CD14-positive monocyte (primary cell): ENCODE data around the gene TENT4B. TPM values are rescaled to one million over a fixed set of nuclear protein-coding genes. Genes with fewer than 3 reads are reported as not detected.

Source experiments
- DNase-seq, 3 donors: peaks; one replicate each; pipeline ENCODE4 v3.0.0-alpha.2; 2011 to 2022
- H2AFZ ChIP-seq: 2 replicates; pipeline ENCODE4 v1.6.0; 2012; ENCODE audit warnings: mild to moderate bottlenecking, low read depth, low read length, inconsistent platforms; ENCODE audit not compliant: insufficient read depth, poor library complexity, severe bottlenecking
- H3K27ac ChIP-seq, 2 donors: 1 replicate in 1 of 2; 2 replicates in 1 of 2; pipeline ENCODE4 v1.5.1; 2012 to 2013; ENCODE audit warnings: low read length in 2 of 2, control low read depth in 1 of 2, inconsistent platforms in 1 of 2, low read depth in 1 of 2, mild to moderate bottlenecking in 1 of 2
- H3K27me3 ChIP-seq, 2 donors: one replicate each; pipeline versions ENCODE4 v1.6.0 to v1.6.1; 2011 to 2013; ENCODE audit warnings: low read length in 2 of 2; ENCODE audit not compliant: control insufficient read depth in 2 of 2, insufficient read depth in 2 of 2
- H3K36me3 ChIP-seq, 2 donors: replicated peaks in 1 of 2; 1 replicate in 1 of 2; 2 replicates in 1 of 2; pipeline versions ENCODE4 v1.5.1 to v1.6.1; 2012 to 2013; ENCODE audit warnings: low read length in 2 of 2, control low read depth in 1 of 2, inconsistent platforms in 1 of 2, mild to moderate bottlenecking in 1 of 2; ENCODE audit not compliant: insufficient read depth in 2 of 2, control insufficient read depth in 1 of 2
- H3K4me1 ChIP-seq, 2 donors: 1 replicate in 1 of 2; 2 replicates in 1 of 2; pipeline versions ENCODE4 v1.5.1 to v1.6.1; 2012 to 2013; ENCODE audit warnings: low read length in 2 of 2, control low read depth in 1 of 2, inconsistent platforms in 1 of 2, mild to moderate bottlenecking in 1 of 2, moderate library complexity in 1 of 2; ENCODE audit not compliant: insufficient read depth in 2 of 2, control insufficient read depth in 1 of 2
- H3K4me2 ChIP-seq: replicated peaks from 2 replicates; pipeline ENCODE3; 2012; ENCODE audit warnings: low read length, moderate library complexity, mild to moderate bottlenecking; ENCODE audit not compliant: poor library complexity, severe bottlenecking; ENCODE audit errors: extremely low read depth
- H3K4me3 ChIP-seq, 3 experiments: fragments of 200-600 bp in 1 of 3; sonication (generic) in 1 of 3; replicated peaks in 1 of 3; 1 replicate in 2 of 3; 2 replicates in 1 of 3; pipeline ENCODE4 v1.5.1; 2011 to 2013; ENCODE audit warnings: low read length in 3 of 3, mild to moderate bottlenecking in 3 of 3, control low read depth in 2 of 3, low read depth in 2 of 3, inconsistent platforms in 1 of 3, moderate library complexity in 1 of 3
- H3K79me2 ChIP-seq: 2 replicates; pipeline ENCODE4 v1.6.0; 2012; ENCODE audit warnings: mild to moderate bottlenecking, control low read depth, inconsistent platforms, low read length, moderate library complexity; ENCODE audit not compliant: insufficient read depth
- H3K9ac ChIP-seq: 2 replicates; pipeline ENCODE4 v1.6.0; 2017; ENCODE audit warnings: low read length, mild to moderate bottlenecking; ENCODE audit not compliant: insufficient read depth, poor library complexity, severe bottlenecking
- H3K9me3 ChIP-seq, 2 donors: replicated peaks in 1 of 2; 1 replicate in 1 of 2; 2 replicates in 1 of 2; pipeline versions ENCODE4 v1.5.1 to v1.6.1; 2012 to 2013; ENCODE audit warnings: low read length in 2 of 2, control low read depth in 1 of 2; ENCODE audit not compliant: control insufficient read depth in 1 of 2, insufficient read depth in 1 of 2
- H4K20me1 ChIP-seq: 2 replicates; pipeline ENCODE4 v1.6.0; 2012; ENCODE audit warnings: mild to moderate bottlenecking, low read length, control low read depth, moderate library complexity; ENCODE audit not compliant: insufficient read depth
- H3K27ac Mint-ChIP-seq, 7 donors: one replicate each; pipeline ENCODE4 v1.8.0; 2020; ENCODE audit warnings: mild to moderate bottlenecking in 7 of 7, mixed read lengths in 7 of 7, moderate library complexity in 6 of 7, inconsistent platforms in 2 of 7
- H3K27me3 Mint-ChIP-seq, 3 donors: one replicate each; pipeline ENCODE4 v1.8.0; 2021 to 2022; ENCODE audit warnings: low read depth in 3 of 3, mild to moderate bottlenecking in 3 of 3, mixed read lengths in 3 of 3, moderate library complexity in 3 of 3, inconsistent platforms in 1 of 3
- H3K36me3 Mint-ChIP-seq, 2 donors: one replicate each; pipeline ENCODE4 v1.8.0; 2020; ENCODE audit warnings: mixed read lengths in 2 of 2, inconsistent platforms in 1 of 2, mild to moderate bottlenecking in 1 of 2
- H3K4me1 Mint-ChIP-seq: one replicate; pipeline ENCODE4 v1.8.0; 2020; ENCODE audit warnings: mild to moderate bottlenecking, mixed read lengths
- H3K4me3 Mint-ChIP-seq, 2 donors: one replicate each; pipeline ENCODE4 v1.8.0; 2020; ENCODE audit warnings: mild to moderate bottlenecking in 2 of 2, mixed read lengths in 2 of 2, moderate library complexity in 1 of 2
- H3K9me3 Mint-ChIP-seq, 7 donors: one replicate each; pipeline ENCODE4 v1.8.0; 2020 to 2022; ENCODE audit warnings: mixed read lengths in 7 of 7, mild to moderate bottlenecking in 6 of 7, moderate library complexity in 6 of 7, inconsistent platforms in 2 of 7
- WGBS: methylation state at CpG from one replicate; pipeline ENCODE4 v1.1.5; 2013; ENCODE audit warnings: missing lambda C conversion rate; ENCODE audit not compliant: insufficient coverage; 5-methylcytosine and 5-hydroxymethylcytosine counted together
- intact Hi-C, 2 donors: fragments of 100-400 bp; cut with micrococcal nuclease; formaldehyde crosslinking; loops; one replicate each; pipeline versions ENCODE4 v1.15.0 to v1.15.1; 2023
- polyA plus RNA-seq, 3 donors: library from polyadenylated mRNA; depleted of rRNA in 1 of 3; unstranded in 2 of 3; stranded (reverse) in 1 of 3; fragments of 300-500 nt in 2 of 3; fragments of >200 nt in 1 of 3; fragmentation: Illumina TruSeq in 2 of 3; gene quantifications; 1 replicate in 2 of 3; 2 replicates in 1 of 3; pipeline ENCODE4 v1.2.3, GENCODE V29; 2012 to 2021
- TF ChIP-seq, protein P1 (sequence below): fragments of 200-600 bp; IDR thresholded peaks from one replicate; pipeline ENCODE4 v1.8.0; 2022; ENCODE audit warnings: antibody characterized with exemption, mild to moderate bottlenecking

TENT4B gene
- polyA plus RNA-seq, 3 donors: 1.4 to 9.0 (median 1.7) TPM

DNA sequence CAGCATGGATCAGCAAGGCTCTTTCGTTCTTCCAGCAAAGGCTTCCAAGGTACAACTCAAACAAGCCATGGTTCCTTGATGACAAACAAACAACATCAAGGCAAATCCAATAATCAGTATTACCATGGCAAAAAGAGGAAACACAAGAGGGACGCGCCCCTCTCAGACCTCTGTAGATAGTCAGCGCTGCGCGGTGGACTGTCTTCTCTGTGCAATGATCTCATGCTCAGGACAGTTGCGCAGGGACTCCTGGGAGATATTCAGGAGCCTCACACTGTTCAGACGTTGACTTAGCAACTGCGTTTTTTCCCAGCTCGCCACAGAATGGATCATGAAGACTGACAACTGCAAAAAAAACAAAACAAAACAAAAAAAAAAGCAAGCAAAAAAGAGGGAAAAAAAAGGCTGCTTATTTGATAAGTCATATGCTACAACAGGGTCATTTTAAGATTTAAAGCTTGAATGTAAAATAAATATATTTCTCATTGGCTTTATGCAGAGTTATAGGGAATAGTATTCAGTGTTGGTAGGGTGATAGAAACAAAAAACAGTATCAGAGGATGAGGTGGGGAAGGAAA lies 76.1 kb downstream of the TENT4B start:
- H3K27ac ChIP-seq: no peak overlapping the region
- TF ChIP-seq, protein P1, sequence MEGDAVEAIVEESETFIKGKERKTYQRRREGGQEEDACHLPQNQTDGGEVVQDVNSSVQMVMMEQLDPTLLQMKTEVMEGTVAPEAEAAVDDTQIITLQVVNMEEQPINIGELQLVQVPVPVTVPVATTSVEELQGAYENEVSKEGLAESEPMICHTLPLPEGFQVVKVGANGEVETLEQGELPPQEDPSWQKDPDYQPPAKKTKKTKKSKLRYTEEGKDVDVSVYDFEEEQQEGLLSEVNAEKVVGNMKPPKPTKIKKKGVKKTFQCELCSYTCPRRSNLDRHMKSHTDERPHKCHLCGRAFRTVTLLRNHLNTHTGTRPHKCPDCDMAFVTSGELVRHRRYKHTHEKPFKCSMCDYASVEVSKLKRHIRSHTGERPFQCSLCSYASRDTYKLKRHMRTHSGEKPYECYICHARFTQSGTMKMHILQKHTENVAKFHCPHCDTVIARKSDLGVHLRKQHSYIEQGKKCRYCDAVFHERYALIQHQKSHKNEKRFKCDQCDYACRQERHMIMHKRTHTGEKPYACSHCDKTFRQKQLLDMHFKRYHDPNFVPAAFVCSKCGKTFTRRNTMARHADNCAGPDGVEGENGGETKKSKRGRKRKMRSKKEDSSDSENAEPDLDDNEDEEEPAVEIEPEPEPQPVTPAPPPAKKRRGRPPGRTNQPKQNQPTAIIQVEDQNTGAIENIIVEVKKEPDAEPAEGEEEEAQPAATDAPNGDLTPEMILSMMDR: no peak

DNA sequence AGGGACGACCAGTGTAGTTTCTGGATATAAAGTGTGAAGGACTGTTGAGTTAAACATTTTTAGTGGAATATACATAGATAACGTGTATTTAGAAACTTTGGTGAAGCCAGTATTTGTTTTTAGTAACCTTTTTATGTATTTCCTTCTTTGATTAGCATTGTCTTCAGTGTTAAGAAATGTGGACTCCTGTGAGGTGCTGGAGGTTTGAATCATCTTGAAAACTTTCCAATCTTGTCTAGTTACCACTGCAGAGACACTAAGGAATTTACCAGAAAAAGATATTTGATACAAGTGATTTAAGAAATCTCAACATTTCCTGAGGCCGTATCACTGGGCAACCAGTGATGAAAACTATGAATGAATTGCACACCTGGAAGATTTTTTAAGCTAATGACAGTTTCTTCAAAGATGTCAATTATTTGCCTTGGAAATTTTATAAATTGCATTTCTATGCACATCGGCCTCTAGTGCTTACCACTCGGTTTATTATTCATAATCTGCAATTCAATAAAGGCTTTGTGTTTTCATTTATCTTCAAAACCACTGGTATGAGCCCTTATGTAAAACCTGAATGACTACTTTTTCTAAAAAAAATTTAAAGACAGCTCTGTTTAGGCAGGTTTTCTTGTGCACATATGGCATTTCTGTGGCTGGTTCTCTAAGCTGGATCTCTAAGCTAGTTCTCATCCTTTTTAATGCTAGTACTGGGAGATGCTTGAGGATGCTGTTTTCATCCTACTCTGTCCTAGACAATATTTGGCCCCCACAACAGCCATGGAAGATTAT lies 81.9 kb downstream of the TENT4B start:
- Histone ChIP-seq H3K36me3 (peaks cover 9 to 22% of the 10 kb centered on the region in 2 donors), H3K9me3 (no peaks in the 10 kb centered on the region), H3K27ac (no peak overlapping the region), H3K9ac (no peak overlapping the region), H3K4me3 (no peak overlapping the region), H3K4me1 (no peaks in the 10 kb centered on the region), H4K20me1 (no peaks in the 10 kb centered on the region), H3K79me2 (no peaks in the 10 kb centered on the region), H2AFZ (no peak overlapping the region), H3K27me3 (no peaks in the 10 kb centered on the region), H3K4me2 (no peak overlapping the region)
- TF ChIP-seq, protein P1: no peak
- Mint-ChIP-seq H3K4me1 (no peaks in the 10 kb centered on the region), H3K27ac (no peak overlapping the region), H3K4me3 (no peak overlapping the region), H3K9me3 (peaks cover 0 to 1% (median 0%) of the 10 kb centered on the region in 7 donors), H3K36me3 (peaks cover 13 to 18% of the 10 kb centered on the region in 2 donors), H3K27me3 (peaks cover 0 to 4% (median 0%) of the 10 kb centered on the region in 3 donors)
- DNase-seq: no peak
- WGBS: no CpG with 5 or more reads among the region's 5 CpGs
- intact Hi-C loops: no loop called here

More for the DNA sequence above, 76.1 kb downstream of the TENT4B start:
- 90% methylated on average over 7 of the region's 10 CpGs for whole genome bisulfite sequencing
- Histone ChIP-seq H3K9me3 (no peaks in the 10 kb centered on the region), H3K4me3 (no peak overlapping the region), H3K4me1 (no peaks in the 10 kb centered on the region), H2AFZ (no peak overlapping the region), H3K9ac (no peak overlapping the region), H3K79me2 (no peaks in the 10 kb centered on the region), H3K27me3 (no peaks in the 10 kb centered on the region), H3K4me2 (no peak overlapping the region), H3K36me3 (peaks cover 54 to 79% of the 10 kb centered on the region in 2 donors), H4K20me1 (no peaks in the 10 kb centered on the region)
- Mint-ChIP-seq H3K27ac (no peak overlapping the region), H3K27me3 (peaks cover 0 to 1% (median 0%) of the 10 kb centered on the region in 3 donors), H3K4me1 (no peaks in the 10 kb centered on the region), H3K9me3 (peaks cover 0 to 1% (median 0%) of the 10 kb centered on the region in 7 donors), H3K36me3 (peaks cover 64 to 70% of the 10 kb centered on the region in 2 donors), H3K4me3 (no peak overlapping the region)
- intact Hi-C loops: no loop called here
- no peak for DNase-seq
